GM21381 (cell line): ENCODE data around the gene BLOC1S3.

Experiments used
- ATAC-seq: cut with Tn5 transposase; IDR thresholded peaks from one replicate; pipeline ENCODE4 v1.9.1; 2021; ENCODE audit warnings: mild to moderate bottlenecking, moderate library complexity; ENCODE audit not compliant: unreplicated experiment

BLOC1S3 gene

DNA sequence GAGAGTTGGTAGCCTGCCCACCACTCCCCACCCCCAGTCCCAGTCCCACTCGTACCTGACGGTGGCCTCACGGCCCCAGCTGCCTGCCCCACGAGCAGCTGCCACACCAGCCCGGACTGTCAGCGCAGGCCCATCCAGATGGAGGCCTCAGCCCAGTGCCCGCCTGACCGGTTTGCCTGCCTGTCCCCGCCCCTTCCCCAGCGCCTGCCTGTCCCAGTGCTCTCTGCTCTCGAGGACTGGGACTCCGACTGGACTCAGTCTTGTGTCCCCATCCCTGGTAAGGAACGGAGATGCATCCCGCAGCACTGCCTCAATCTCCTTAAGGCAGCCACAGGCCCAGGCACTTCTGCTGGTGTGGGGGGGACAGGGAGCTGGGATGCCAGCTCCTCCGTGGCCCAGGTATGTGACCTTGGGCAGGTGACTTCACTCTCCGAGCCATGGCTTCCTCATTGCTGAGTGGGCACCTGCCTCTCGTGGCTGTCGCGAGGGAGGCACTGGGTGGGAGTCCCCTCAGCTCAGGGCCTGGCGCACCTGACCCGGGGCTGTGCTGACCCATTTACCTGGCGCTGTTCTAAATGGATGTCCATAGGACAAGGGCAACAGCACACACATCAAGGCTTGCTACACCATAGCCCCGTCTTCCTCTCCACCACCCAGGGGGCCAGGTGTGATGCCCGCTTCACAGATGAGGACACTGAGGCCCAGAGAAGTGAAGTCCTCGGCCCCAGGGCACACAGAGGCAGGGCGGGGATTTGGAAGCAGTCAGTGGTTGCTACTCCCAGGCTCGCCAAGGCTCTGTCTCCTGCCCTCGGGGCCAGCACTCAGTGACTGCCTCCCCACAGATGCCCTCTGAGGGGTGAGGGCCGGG, 17.5 kb upstream of the BLOC1S3 start, which contains the start of gene NKPD1:
Gene NKPD1, minus strand, starts transcription at position 113 of the 868 bp plus-strand sequence. CDS start 832 bp downstream, outside the sequence.
- ATAC-seq = no peak

DNA sequence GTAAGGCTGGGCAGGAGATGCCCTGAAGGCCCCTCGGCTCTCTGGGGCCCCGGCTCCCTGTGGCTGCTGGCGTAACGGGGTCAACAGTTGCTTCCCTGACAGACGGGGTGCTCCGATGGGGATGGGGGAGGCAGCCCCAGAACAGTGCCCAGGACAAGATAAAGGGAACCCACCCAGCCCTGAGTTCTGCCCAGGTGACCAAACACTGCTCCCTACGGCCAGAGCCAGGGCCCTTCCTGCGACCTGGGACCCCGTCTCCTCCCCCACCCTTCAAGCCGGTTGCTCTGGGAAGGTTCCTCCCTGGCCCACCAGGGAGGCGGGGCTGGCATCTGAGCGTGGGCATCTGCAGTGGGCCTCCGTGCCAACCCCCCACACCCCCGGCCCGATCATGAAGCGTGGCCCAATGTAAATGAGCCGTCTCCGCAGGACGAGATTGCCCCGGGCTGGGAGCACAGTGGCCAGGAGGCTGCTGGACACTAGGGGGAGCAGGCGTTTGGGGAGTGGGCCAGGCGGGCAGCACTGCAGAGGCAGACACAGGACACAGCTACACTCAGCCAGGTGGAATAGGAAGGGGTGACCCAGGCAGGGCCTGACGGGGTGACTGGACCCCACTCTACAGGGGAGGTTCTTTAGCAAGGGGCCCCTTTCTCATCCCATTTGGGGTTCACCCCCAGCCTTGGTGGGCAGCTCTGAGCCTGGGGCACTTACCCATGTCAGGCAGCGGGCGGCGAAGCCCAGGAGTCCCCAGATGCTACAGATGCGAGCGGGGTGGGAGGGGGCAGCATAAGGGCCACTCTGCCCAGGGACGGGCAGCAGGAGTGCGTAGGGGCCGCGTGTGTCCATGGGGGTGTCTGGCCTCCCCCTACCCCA, 16.6 kb upstream of the BLOC1S3 start:
- no peak for ATAC-seq

DNA sequence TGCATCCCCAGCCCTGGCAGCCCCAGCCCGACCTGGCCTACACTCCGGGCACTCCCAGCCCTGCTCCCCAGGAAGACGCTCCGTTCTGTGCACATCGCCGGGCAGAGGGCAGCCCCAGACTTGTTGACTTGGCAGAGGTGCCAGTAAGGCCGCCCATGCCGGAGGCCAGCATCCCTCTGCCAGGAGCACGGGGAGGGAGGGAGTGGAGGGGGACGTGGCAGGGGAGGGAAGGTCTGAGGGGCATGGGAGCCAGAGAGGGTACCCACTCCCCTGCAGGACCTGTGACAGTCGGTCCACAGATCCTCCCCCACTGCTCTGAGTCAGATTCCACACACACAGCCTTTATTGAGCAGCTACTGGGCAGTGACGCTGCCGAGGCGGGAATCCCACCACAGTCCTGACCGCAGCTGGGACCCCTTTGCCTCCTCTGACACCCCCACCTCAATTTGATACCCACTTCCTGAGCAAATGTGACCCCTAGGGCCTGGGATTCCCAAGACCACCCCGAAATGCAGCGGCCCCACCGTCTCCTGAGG, 15.9 kb upstream of the BLOC1S3 start:
- no peak for ATAC-seq

DNA sequence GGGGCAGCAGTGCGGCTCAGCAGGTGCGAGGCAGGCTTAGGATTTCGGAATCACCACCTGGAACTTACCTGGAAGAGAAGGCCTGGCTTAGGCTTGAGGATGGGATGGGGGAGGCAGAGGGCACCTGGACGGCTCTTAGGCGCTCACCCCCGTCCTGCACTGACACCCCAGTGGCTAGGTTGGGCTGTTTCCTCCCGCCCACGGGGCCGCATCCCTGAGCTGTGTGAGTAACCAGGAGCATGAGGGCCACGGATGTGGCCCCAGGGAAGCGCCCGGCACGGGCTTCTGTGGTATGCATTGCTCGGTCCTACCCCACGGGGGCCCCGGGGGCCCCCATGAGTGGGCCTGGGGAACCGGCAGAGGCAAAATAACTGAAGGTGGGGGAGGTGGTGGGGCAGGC, 15.4 kb upstream of the BLOC1S3 start:
- ATAC-seq = no peak

DNA sequence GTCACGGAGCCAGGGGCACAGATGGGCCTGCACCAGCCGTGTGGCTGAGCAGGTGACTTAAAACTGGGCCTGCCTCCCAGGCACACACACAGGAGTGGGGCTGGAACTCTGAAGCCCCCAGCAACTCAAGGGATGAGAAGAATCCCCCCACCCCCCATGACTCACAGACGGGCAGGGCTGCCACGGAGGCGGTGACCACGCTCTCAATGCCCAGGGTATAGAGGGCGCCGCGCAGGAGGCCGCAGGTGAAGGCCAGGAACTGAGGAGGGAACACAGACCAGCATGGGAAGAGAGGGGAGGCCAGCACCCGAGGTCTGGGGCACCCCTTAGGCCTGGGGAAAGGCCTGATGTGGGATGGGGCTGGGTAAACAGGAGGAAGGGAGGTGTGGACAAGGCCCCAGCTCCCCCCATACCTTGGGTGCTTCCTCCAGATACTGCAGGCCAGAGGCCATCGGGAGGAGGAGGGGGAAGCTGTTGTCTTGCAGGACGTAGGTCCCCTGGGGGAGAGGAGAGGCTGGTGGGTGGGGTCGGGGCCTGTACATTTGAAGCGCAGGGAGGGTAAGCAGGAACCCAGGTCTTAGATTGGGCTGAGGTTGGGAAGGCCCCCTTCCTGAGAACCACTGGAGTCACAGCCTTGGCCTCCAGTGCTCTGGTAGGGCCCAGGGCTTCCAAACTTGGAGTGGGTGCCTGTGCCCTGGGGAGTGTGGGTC, 14.7 kb upstream of the BLOC1S3 start:
- no peak for ATAC-seq

DNA sequence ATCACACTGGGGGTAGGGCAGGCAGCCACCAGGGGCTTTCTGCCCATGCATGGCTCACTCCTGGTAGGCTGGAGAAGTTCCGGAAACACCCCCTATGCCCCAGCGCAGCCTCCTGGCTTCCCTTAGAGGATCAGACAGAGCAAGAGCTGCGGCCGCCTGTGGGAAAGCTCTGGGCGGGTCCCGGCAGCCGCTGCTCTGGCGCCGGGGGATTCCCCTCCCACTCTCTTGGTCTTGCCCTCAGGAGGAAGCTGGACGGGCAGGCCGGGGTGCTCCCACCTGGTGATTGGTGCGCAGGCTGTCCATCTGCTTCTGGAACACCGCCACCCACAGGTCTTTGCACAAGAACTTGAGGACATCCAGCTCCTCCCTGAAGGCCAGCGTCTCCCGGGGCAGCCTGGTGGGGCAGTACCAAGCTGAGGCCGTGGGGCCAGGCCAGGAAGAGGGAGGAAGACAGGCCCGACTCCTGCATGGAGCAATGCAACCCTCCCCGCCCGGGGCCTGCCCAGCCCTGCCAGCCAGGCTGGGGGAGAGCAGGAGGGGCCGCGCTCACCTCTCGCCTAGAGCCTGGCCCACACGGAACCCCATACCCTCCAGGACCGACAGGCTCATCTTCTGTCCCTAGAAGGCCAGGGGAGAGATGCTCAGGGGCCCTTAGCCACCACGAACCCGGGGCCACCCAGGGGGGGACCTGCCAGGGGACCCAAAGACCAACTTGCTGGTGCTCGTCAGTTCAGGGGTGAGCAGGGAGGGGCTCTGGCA, 13.8 kb upstream of the BLOC1S3 start:
- ATAC-seq = peak; percentile 60

DNA sequence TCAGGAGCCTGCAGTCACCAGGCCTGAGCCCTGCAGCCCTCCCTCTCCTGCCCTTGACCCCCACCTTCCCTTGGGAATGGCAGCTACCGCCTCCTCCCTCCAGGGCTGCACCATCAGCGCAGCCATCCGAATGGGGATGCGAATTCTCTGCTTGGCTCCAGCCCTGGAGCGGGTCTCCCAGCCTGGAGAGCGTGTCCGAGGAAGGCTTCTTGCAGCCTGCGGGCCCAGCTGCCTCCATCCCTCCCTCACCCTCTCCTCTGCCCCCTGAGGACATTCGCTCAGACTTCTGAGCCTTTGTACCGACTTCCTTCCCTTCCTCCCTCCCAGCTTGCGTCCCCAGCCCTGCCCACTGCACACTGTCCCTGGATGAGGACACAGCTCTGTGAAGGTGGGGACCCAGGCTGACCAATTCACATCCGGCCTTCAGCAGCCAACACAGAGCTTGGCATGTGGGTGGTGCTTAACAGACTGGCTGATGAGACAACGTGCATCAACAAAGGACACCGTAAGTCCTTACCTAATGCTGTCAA, 11.8 kb upstream of the BLOC1S3 start:
- no peak for ATAC-seq

DNA sequence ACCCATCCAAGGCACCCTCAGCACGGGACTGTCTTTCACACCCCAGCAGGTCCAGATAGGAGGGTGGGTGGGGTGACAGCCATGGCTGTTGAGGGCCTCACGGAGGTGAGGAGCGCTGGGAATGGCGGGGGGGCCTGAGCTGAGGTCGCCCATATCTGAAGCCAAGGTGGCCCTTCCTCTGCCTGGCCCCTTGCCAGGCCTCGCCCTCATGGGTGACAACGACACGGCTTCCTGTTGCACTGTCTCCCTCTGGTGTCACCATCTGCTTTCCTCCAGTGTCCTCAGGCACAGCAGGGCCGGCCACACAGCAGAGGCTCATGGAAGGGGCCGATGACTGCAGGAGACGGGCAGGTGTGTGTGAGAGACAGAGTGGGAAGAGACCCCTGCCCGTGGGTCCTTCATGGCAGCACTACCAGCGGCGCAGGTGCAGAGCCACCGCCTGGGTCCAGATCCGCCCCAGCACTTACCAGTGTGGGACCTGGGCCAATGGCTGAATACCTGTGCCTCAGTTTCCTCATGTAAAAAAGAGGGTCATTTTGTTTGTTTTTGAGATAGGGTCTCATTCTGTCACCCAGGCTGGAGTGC, 9.7 kb upstream of the BLOC1S3 start:
- ATAC-seq = no peak

DNA sequence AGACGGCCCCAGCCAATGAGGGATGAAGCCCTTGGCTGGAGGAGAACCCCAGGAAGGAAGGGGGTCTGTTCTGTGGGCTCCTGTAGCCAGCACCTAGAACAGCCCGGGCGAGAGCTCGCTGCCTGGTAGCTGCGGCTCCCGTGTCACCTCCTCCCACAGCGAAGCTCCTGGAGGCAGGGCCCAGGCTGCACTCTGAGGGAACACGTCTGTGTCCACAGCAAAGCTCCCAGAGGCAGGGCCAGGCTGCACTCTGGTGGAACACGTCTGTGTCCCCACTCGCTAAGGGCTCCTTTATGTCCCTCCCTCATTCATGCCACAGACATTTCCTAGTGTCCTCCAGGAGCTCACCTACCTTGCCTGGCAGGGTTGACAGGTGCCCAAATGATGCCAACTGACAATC, 9.0 kb upstream of the BLOC1S3 start:
- no peak for ATAC-seq

DNA sequence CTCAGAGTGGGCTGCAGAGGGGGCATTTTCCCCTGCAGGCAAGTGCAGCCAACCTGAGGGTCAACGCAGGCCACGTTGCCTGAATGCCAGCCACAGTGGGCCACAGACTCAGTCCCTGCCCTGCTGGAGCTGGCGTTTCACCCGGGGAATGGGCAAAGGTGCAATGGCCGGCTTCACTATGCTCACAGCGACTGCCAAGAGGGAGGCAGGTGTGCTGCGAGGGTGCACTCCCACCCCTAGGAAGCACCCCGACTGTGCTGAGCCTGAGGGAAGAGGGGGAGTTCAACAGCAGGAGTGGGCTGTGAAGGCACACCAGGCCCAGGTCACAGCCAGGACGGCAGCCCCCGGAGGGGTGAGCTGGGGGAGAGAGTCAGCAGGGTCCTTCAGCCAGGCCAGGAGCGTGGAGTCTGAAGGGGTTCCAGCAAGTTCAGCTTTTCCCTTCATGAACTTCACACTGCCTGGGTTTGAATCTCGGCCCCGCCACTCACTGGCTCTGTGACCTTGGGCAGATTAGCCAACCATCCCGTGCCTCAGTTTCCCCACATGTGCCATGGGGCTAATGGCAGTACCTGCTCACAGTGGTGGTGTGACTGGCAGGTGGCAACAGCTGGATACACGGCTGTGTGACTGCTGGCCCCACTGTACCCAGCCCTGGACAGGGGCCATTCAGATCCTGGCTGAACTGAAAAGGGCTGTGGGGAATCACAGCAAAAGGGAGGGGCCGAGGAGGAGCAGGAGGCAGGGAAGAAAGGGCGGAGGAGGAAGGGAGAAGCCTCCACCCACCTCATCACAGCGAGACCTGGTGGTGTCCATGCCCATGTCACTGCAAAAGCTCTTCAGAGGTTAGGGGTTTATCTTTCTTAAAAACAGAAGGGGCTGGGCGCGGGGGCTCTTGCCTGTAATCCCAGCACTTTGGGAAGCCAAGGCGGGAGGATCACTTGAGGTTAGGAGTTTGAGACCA, 8.2 kb upstream of the BLOC1S3 start:
- ATAC-seq = no peak

DNA sequence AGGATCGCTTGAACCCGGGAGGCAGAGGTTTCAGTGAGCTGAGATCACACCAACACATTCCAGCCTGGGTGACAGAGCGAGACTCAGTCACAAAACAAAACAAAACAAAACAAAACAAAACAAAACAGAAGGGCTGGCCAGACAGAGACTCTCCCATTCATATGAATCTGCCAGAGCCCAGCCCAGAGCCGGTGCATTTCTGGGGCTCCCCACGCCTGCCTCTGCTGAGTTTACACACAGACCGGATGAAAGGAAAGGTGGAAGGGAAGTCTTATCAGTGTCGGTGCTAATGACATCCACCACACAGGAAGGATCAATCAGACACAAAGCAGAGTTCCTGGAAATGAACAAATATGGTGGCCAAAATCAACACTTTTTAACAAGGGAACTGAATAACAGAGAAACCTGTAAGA, 7.4 kb upstream of the BLOC1S3 start:
- no peak for ATAC-seq

DNA sequence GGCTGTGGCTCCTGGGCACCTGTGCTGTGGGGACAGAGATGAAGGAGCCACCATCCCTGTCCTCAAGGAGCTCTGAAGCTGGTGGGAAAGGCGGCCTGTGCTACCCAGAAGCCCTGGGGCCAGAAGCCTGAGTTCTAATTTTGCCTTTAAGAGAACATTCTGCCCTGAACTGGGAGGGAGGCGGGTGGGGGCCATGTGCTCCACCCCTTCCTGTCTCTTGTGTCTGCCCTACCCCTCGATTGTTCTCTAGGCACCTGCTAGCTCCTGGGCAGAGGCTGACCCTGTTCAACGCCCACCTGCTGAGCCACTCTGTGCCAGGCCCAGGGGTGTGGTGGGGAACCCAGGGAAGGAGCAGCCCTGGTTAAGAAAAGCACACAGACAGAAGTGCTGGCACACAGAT, 6.4 kb upstream of the BLOC1S3 start:
- ATAC-seq = no peak

DNA sequence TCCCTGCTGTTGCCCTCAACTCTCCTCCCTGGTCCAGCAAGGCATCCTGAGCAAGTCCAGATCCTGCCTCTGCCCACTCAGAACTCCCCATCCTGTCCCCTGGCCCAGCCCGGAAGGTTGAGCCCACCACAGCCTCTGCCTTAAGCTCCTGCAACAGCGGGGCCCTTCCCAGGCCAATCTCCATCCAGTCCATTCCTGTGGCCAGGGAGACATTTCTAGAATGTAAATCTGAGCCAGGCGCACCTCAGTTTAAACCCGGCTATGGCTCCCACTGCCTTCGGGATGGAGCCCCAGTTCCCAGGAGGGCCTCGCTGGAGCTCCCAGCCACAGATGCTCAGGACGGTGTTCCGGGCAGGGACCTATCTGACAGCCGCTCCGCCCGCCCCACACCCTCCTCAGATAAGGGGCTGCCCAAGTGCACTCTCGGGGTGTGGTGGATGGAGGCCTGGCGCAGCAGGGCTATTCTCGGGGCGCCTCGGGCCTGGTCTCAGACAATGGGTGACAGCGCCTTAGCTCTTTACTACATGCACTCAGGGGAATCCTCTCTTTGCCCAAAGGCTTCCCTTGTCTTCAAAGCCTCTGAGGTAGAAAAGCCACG, 5.9 kb upstream of the BLOC1S3 start:
- no peak for ATAC-seq

DNA sequence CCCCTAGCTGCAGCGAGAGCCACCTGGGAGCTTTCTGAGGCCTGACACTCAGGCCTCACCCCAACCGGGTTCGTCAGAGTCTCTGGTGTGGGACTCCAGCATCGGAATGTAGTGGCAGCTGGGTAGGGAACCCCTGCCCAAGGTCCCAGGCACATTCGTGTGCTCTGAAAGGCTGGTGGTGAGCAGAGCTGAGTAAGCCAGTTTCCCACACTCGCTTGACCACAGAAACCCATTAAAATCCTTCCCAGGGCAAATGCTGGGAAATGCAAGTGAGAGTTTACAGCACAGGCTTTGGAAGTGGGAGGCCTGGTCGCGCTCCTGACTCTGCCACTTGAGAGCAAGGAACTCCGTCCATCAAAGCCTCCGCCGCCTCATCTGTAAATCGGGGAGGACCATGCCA, 4.8 kb upstream of the BLOC1S3 start:
- no peak for ATAC-seq

DNA sequence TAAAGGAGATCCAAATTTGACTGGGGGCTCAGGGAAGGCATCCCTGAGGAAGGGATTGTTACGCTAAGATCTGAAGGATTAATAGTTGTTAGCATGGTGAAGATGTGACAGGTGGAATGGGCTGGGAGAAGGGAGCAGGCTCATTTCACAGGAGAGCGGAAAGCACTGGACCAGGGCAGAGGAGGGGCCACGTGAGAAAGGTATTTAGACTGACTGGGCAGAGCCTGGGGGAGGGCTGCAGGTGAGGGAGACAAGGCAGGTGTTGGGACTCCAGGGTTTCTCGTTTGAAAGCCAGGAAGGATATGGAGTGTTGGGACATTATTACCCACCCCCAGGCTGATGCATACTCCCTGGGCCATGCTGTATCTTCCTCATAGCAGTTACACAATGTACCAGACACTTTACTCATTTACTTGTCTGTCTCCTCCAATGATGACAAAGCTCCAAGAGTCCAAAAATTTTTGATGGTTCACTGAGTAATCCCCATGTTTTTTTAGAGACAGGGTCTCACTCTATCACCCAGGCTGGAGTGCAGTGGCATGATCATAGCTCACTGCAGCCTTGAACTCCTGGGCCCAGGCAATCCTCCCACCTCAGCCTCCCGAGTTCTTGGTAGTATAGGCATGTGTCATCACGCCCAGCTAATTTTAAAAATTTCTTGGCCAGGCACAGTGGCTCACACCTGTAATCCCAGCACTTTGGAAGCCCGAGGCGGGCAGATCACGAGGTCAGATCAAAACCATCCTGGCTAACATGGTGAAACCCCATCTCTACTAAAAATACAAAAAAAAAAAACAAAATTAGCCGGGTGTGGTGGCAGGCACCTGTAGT, 2.9 kb upstream of the BLOC1S3 start:
- no peak for ATAC-seq

DNA sequence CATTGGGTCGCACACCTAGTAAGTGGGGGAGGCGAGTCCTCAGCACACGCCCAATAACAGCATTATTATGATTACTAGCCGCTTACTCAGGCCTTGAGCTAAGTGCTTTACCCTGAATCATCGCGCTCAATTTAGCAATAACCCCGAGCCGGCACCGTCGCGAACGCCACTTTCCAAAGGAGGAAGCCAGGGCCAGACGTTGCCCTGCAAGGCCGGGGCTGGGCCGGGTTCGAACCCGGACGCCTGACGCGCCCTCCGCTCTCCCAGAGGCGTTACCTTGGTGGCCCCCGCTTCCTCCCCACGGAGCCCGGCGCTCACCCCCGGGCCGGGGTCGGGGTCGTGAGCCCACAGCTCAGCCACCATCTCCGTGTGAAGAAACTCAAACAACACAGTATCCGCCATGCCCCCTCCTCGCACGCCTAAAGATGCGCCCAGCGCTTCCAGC, 745 bp upstream of the BLOC1S3 start, which contains the start of gene TRAPPC6A:
Gene TRAPPC6A, minus strand, starts transcription at position 421 of the 445 bp plus-strand sequence. Its CDS starts 19 bp downstream, at position 402.
- ATAC-seq = peak; percentile 11
